ENCODE measurements around the gene EIF2S1. TPM values are rescaled to one million over a fixed set of nuclear protein-coding genes. Genes with fewer than 3 reads are reported as not detected.

EIF2S1 gene
- total and polyA plus RNA-seq, 2 experiments from 2014 or later, result 121 to 170 TPM

DNA sequence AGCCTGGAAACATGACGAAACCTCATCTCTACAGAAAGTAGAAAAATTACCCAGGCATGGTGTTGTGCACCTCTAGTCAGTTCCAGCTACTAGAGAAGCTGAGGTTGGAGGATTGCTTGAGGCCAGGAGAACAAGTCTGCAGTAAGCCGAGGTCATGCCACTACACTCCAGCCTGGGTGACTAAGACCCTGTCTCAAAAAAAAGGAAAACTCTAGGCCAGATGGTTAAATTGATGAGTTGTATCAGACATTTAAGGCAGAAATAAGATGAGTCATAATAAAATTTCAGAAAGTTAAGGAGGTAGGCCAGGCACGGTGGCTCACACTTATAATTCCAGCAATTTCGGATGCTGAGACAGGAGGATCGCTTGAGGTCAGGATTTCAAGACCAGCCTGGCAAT is 10.7 kb downstream of the EIF2S1 start:
- ATAC-seq (no peak), DNase-seq (ENCODE audit: low spot score) (no peak)
- peaks cover 74% of the 10 kb centered on the region for H3K36me3 Mint-ChIP-seq (ENCODE audit: low read depth)
- no peaks in the 10 kb centered on the region for H3K4me1 Mint-ChIP-seq
- H3K4me3 Mint-ChIP-seq, result no peak overlapping the region
- peaks cover 54% of the 10 kb centered on the region for H3K36me3 ChIP-seq (ENCODE audit: insufficient read depth)
- peaks cover 20% of the 10 kb centered on the region for H3K79me2 ChIP-seq (replicated peaks; ENCODE audit: insufficient read depth)
- no peaks in the 10 kb centered on the region for H3F3A ChIP-seq (replicated peaks; ENCODE audit: low read depth)
- H3K9me2 ChIP-seq (ENCODE audit: insufficient read depth), result no peaks in the 10 kb centered on the region
- no peaks in the 10 kb centered on the region for H3K27me3 ChIP-seq (ENCODE audit: insufficient read depth)
- H3K4me2 ChIP-seq, result no peak overlapping the region
- no peak overlapping the region for H3K27ac ChIP-seq (ENCODE audit: low read depth)
- H3K27me3 Mint-ChIP-seq (ENCODE audit: insufficient read depth, low read depth, poor library complexity), result no peaks in the 10 kb centered on the region
- H2AFZ ChIP-seq, result no peak overlapping the region
- no peaks in the 10 kb centered on the region for H3K4me1 ChIP-seq (ENCODE audit: insufficient read depth)
- H3K4me3 ChIP-seq, result no peak overlapping the region
- peaks cover 16% of the 10 kb centered on the region for H4K20me1 ChIP-seq (replicated peaks; ENCODE audit: insufficient read depth)
- TF ChIP-seq, protein P1, sequence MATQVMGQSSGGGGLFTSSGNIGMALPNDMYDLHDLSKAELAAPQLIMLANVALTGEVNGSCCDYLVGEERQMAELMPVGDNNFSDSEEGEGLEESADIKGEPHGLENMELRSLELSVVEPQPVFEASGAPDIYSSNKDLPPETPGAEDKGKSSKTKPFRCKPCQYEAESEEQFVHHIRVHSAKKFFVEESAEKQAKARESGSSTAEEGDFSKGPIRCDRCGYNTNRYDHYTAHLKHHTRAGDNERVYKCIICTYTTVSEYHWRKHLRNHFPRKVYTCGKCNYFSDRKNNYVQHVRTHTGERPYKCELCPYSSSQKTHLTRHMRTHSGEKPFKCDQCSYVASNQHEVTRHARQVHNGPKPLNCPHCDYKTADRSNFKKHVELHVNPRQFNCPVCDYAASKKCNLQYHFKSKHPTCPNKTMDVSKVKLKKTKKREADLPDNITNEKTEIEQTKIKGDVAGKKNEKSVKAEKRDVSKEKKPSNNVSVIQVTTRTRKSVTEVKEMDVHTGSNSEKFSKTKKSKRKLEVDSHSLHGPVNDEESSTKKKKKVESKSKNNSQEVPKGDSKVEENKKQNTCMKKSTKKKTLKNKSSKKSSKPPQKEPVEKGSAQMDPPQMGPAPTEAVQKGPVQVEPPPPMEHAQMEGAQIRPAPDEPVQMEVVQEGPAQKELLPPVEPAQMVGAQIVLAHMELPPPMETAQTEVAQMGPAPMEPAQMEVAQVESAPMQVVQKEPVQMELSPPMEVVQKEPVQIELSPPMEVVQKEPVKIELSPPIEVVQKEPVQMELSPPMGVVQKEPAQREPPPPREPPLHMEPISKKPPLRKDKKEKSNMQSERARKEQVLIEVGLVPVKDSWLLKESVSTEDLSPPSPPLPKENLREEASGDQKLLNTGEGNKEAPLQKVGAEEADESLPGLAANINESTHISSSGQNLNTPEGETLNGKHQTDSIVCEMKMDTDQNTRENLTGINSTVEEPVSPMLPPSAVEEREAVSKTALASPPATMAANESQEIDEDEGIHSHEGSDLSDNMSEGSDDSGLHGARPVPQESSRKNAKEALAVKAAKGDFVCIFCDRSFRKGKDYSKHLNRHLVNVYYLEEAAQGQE (IDR thresholded peaks at IDR 0.05; ENCODE audit: unreplicated experiment), result no peak
- TF ChIP-seq POLR2AphosphoS5 (IDR thresholded peaks at IDR 0.05; ENCODE audit: low read depth) (no peak), EZH2 (IDR thresholded peaks at IDR 0.05; ENCODE audit: low read depth, unreplicated experiment) (no peak), NANOG (IDR thresholded peaks at IDR 0.05; ENCODE audit: borderline replicate concordance) (no peak), EZH2phosphoT487 (IDR thresholded peaks at IDR 0.05; ENCODE audit: unreplicated experiment) (no peak), ZNF331 (CRISPR knock-in tag; IDR thresholded peaks at IDR 0.05; ENCODE audit: low read depth) (no peak), ZNF114 (CRISPR knock-in tag; IDR thresholded peaks at IDR 0.05) (no peak)
- no peak overlapping the region for H3K27ac Mint-ChIP-seq
- H3K9me3 Mint-ChIP-seq, result no peaks in the 10 kb centered on the region

DNA sequence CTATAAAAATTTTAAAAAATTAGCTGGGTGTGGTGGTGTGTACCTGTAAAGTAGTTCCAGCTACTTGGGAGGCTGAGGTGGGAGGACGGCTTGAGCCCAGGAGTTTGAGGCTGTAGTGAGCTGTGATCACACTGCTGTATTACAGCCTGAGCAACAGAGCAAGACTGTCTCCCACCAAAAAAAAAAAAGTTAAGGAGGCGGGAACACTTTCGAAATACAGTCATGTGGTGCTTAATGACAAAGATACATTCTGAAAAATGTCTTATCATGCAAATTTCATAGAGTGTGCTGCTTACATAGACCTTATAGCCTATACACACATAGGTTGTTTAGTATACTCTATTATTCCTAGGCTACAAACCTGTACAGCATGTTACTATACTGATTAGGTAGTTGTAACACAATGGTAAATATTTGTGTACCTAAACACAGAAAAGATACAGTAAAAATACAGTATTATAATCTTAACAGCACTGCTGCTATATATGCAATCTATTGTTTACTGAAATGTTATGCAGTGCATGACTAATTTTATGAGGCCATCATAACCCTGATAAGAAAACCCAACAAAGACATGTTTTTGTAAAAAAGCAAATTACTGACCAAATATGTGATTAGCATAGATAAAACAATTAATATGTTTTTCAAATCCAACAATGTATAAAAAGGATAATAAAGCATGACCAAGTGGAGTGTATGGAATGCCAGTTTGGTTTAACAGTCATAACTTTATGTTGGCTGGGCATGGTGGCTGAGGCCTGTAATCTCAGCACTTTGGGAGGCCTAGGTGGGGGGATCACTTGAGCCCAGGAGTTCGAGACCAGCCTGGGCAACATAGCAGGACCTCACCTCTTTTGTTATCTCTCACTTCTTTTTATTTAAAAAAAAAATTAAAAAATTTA is 11.4 kb downstream of the EIF2S1 start:
- H3K4me2 ChIP-seq, result no peak overlapping the region
- Mint-ChIP-seq H3K9me3 (no peaks in the 10 kb centered on the region), H3K27ac (no peak overlapping the region), H3K27me3 (ENCODE audit: insufficient read depth, low read depth, poor library complexity) (no peaks in the 10 kb centered on the region), H3K4me1 (no peaks in the 10 kb centered on the region), H3K4me3 (no peak overlapping the region), H3K36me3 (ENCODE audit: low read depth) (peaks cover 74% of the 10 kb centered on the region)
- H3K9me2 ChIP-seq (ENCODE audit: insufficient read depth), result no peaks in the 10 kb centered on the region
- no peak for TF ChIP-seq ZNF331 (CRISPR knock-in tag; IDR thresholded peaks at IDR 0.05; ENCODE audit: low read depth)
- TF ChIP-seq, protein P2, sequence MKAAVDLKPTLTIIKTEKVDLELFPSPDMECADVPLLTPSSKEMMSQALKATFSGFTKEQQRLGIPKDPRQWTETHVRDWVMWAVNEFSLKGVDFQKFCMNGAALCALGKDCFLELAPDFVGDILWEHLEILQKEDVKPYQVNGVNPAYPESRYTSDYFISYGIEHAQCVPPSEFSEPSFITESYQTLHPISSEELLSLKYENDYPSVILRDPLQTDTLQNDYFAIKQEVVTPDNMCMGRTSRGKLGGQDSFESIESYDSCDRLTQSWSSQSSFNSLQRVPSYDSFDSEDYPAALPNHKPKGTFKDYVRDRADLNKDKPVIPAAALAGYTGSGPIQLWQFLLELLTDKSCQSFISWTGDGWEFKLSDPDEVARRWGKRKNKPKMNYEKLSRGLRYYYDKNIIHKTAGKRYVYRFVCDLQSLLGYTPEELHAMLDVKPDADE (IDR thresholded peaks at IDR 0.05), result no peak
- TF ChIP-seq ZNF114 (CRISPR knock-in tag; IDR thresholded peaks at IDR 0.05), result no peak
- TF ChIP-seq POLR2AphosphoS5 (IDR thresholded peaks at IDR 0.05; ENCODE audit: low read depth), result no peak
- no peak for TF ChIP-seq NANOG (IDR thresholded peaks at IDR 0.05; ENCODE audit: borderline replicate concordance)
- no peak for TF ChIP-seq EZH2phosphoT487 (IDR thresholded peaks at IDR 0.05; ENCODE audit: unreplicated experiment)
- ATAC-seq (no peak), DNase-seq (ENCODE audit: low spot score) (no peak)
- H3F3A ChIP-seq (replicated peaks; ENCODE audit: low read depth), result no peaks in the 10 kb centered on the region
- peaks cover 15% of the 10 kb centered on the region; the same call in 1 of the 2 replicates for H3K79me2 ChIP-seq (replicated peaks; ENCODE audit: insufficient read depth)
- no peak overlapping the region for H3K4me3 ChIP-seq
- peaks cover 16% of the 10 kb centered on the region for H4K20me1 ChIP-seq (replicated peaks; ENCODE audit: insufficient read depth)
- H3K27me3 ChIP-seq (ENCODE audit: insufficient read depth), result no peaks in the 10 kb centered on the region
- no peak overlapping the region for H2AFZ ChIP-seq
- no peaks in the 10 kb centered on the region for H3K4me1 ChIP-seq (ENCODE audit: insufficient read depth)
- no peak overlapping the region for H3K27ac ChIP-seq (ENCODE audit: low read depth)
- peaks cover 54% of the 10 kb centered on the region for H3K36me3 ChIP-seq (ENCODE audit: insufficient read depth)

Data from GM23338 (cell line).